Measurements from ENCODE around the gene GAP43.

DNA sequence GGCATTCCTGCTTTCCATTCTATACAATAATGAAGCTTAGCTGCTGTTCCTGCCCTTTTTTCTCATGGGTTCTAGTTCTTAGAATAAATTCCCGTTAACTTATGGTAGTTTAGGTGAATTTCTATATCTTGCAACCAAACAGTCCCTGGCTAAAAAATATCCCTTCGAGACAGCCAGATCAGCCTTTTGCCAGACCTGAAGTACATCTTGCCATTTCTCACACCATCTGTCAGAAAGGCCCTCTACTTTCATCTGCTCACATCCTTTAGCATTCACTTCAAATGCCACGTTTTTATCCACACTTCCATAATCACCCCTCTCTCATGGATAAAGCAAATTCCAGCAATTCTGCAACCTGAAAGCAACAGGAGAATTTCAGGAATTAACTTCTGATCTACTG lies 145.4 kb downstream of the GAP43 start:
- TF ChIP-seq, protein P1, sequence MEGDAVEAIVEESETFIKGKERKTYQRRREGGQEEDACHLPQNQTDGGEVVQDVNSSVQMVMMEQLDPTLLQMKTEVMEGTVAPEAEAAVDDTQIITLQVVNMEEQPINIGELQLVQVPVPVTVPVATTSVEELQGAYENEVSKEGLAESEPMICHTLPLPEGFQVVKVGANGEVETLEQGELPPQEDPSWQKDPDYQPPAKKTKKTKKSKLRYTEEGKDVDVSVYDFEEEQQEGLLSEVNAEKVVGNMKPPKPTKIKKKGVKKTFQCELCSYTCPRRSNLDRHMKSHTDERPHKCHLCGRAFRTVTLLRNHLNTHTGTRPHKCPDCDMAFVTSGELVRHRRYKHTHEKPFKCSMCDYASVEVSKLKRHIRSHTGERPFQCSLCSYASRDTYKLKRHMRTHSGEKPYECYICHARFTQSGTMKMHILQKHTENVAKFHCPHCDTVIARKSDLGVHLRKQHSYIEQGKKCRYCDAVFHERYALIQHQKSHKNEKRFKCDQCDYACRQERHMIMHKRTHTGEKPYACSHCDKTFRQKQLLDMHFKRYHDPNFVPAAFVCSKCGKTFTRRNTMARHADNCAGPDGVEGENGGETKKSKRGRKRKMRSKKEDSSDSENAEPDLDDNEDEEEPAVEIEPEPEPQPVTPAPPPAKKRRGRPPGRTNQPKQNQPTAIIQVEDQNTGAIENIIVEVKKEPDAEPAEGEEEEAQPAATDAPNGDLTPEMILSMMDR (IDR thresholded peaks at IDR 0.05), result no peak
- TF ChIP-seq POLR2A (IDR thresholded peaks at IDR 0.05), result no peak

All from thyroid gland (tissue), 4 donors.